GM12878 (cell line): Measurements from ENCODE around the gene SEPTIN1. TPM values are rescaled to one million over a fixed set of nuclear protein-coding genes. Genes with fewer than 3 reads are reported as not detected.

Source experiments
- ATAC-seq: fragments of 200-7000 bp; cut with Tn5 transposase; 3 replicates; pipeline ENCODE4 v1.9.1; 2020; ENCODE audit warnings: mild to moderate bottlenecking, moderate library complexity
- BruUV-seq: library from RNA; stranded (reverse); fragments of 400-500 nt; replicated peaks from 2 replicates; lab custom pipeline; 2021; lab: Mats Ljungman, UMichigan
- CTCF ChIA-PET: fragments of 300-600 bp; sonication (Branson Sonifier 250); formaldehyde crosslinking; extraction: SDS; loops from one replicate; lab custom pipeline; 2021; ENCODE audit warnings: inconsistent platforms; lab: Yijun Ruan, JAX
- POLR2A ChIA-PET: fragments of 350-600 bp; formaldehyde crosslinking; extraction: SDS; loops from one replicate; lab custom pipeline; 2021; ENCODE audit warnings: inconsistent platforms; lab: Charles Lee
- RAD21 ChIA-PET: fragments of 300-600 bp; sonication (Branson Sonifier 250); formaldehyde crosslinking; loops from one replicate; lab custom pipeline; 2023; ENCODE audit warnings: antibody characterized with exemption; ENCODE audit not compliant: unreplicated experiment; lab: Charles Lee
- SMC1A ChIA-PET: fragments of 300-600 bp; sonication (Branson Sonifier 250); formaldehyde crosslinking; loops from one replicate; lab custom pipeline; 2023; ENCODE audit not compliant: unreplicated experiment, uncharacterized antibody; lab: Charles Lee
- DNase-seq: peaks from one replicate; pipeline ENCODE4 v3.0.0-alpha.2; 2011; ENCODE audit warnings: low read depth, low spot score
- FAIRE-seq: peaks from 3 replicates; lab custom pipeline; 2011; peaks lifted over from hg19 to GRCh38; lab: Jason Lieb, UNC
- H2AFZ ChIP-seq: 2 replicates; pipeline ENCODE4 v1.6.0; 2011; ENCODE audit warnings: low read depth, low read length, control low read depth; ENCODE audit not compliant: control insufficient read depth
- H3K27ac ChIP-seq: 2 replicates; pipeline ENCODE4 v1.5.1; 2011; ENCODE audit warnings: control low read depth; ENCODE audit not compliant: control insufficient read depth, insufficient read depth
- H3K27me3 ChIP-seq, 2 experiments: replicated peaks in 1 of 2; 2 replicates each; pipeline versions ENCODE4 v1.6.0 to v1.6.1; 2011; ENCODE audit warnings: low read length in 1 of 2; ENCODE audit not compliant: control insufficient read depth in 2 of 2, insufficient read depth in 2 of 2
- H3K36me3 ChIP-seq, 2 experiments: 2 replicates each; pipeline ENCODE4 v1.5.1; 2011; ENCODE audit warnings: low read length in 1 of 2; ENCODE audit not compliant: control insufficient read depth in 2 of 2, insufficient read depth in 2 of 2
- H3K4me1 ChIP-seq: 2 replicates; pipeline ENCODE4 v1.6.1; 2011; ENCODE audit warnings: mild to moderate bottlenecking, low read length, moderate library complexity, mixed read lengths; ENCODE audit not compliant: control insufficient read depth, insufficient read depth
- H3K4me2 ChIP-seq: 2 replicates; pipeline ENCODE4 v1.6.0; 2011; ENCODE audit warnings: control low read depth; ENCODE audit not compliant: control insufficient read depth, insufficient read depth
- H3K4me3 ChIP-seq: fragments of 200-600 bp; sonication (generic); 2 replicates; pipeline ENCODE4 v1.5.1; 2016
- H3K79me2 ChIP-seq: 2 replicates; pipeline ENCODE4 v1.6.0; 2011; ENCODE audit warnings: low read length; ENCODE audit not compliant: control insufficient read depth, insufficient read depth
- H3K9ac ChIP-seq: 2 replicates; pipeline ENCODE4 v1.8.0; 2011; ENCODE audit warnings: low read length, control low read depth, mixed read lengths; ENCODE audit not compliant: control insufficient read depth, insufficient read depth
- H3K9me3 ChIP-seq: replicated peaks from 3 replicates; pipeline ENCODE4 v1.5.1; 2011; ENCODE audit warnings: mild to moderate bottlenecking, low read length; ENCODE audit not compliant: control insufficient read depth, insufficient read depth
- H4K20me1 ChIP-seq: 2 replicates; pipeline ENCODE4 v1.6.0; 2011; ENCODE audit not compliant: control insufficient read depth, insufficient read depth
- ASH2L ChIP-seq: fragments of 300-600, 200-600 bp; sonication (generic); IDR thresholded peaks from 2 replicates; pipeline ENCODE4 v1.6.1; 2017; ENCODE audit warnings: low read depth, mild to moderate bottlenecking, borderline replicate concordance
- E2F8 ChIP-seq: fragments of 450-650 bp; IDR thresholded peaks from 2 replicates; pipeline ENCODE4 v1.6.1; 2018; ENCODE audit warnings: mild to moderate bottlenecking, low read depth, moderate library complexity; ENCODE audit not compliant: partially characterized antibody
- E4F1 ChIP-seq: fragments of 450-650 bp; IDR thresholded peaks from 2 replicates; pipeline ENCODE4 v1.6.1; 2018; ENCODE audit warnings: borderline replicate concordance, mild to moderate bottlenecking; ENCODE audit not compliant: partially characterized antibody
- HSF1 ChIP-seq: fragments of 150-350 bp; IDR thresholded peaks from 2 replicates; pipeline ENCODE4 v1.6.1; 2014; ENCODE audit warnings: mild to moderate bottlenecking, low read depth, low read length
- NFXL1 ChIP-seq: fragments of 450-650 bp; IDR thresholded peaks from 2 replicates; pipeline ENCODE4 v1.6.1; 2017; ENCODE audit warnings: antibody characterized with exemption, mild to moderate bottlenecking, borderline replicate concordance
- RCOR1 ChIP-seq: conservative IDR thresholded peaks from 2 replicates; pipeline ENCODE4 v1.6.1; 2012; ENCODE audit warnings: low read depth, low read length, improper control_type of control experiment
- WGBS: methylation state at CpG from one replicate; pipeline ENCODE4 v1.1.6; 2016; ENCODE audit warnings: low lambda C conversion rate; ENCODE audit not compliant: insufficient replicate concordance, insufficient coverage; ENCODE audit errors: missing lambda C conversion rate; 5-methylcytosine and 5-hydroxymethylcytosine counted together
- in situ Hi-C: fragments of 300-500 bp; cut with MboI; formaldehyde crosslinking; loops from 9 replicates; pipeline ENCODE4 v1.14.3; 2018; ENCODE audit warnings: mixed read lengths
- intact Hi-C: fragments of 100-400 bp; cut with micrococcal nuclease; formaldehyde crosslinking; loops from one replicate; pipeline ENCODE4 v1.14.2; 2022; ENCODE audit not compliant: unreplicated experiment
- polyA plus RNA-seq, 11 experiments: library from polyadenylated mRNA; depleted of rRNA in 4 of 11; unstranded in 6 of 11; stranded (reverse) in 5 of 11; fragments of >200 nt; fragmentation: Nextera tagmentation in 4 of 11; fragmentation: Illumina TruSeq in 1 of 11; extraction: Ambion mirVana in 4 of 11; extraction: Trizol in 1 of 11; gene quantifications; 1 replicate in 1 of 11; 2 replicates in 10 of 11; pipeline versions ENCODE4 v1.2.1 to v1.2.3, GENCODE V29; 2011 to 2016; ENCODE audit warnings: inconsistent platforms in 2 of 11, missing spikeins in 2 of 11, low read depth in 1 of 11
- total RNA-seq, 4 experiments: library from RNA; depleted of rRNA in 3 of 4; stranded (reverse); fragments of >200 nt in 3 of 4; fragmentation: Illumina TruSeq in 1 of 4; extraction: Trizol in 1 of 4; gene quantifications; 2 replicates each; pipeline versions ENCODE4 v1.2.1 to v1.2.3, GENCODE V29; 2013 to 2021

Gene SEPTIN1
- total and polyA plus RNA-seq, 10 of the 15 experiments (the other 5 are each of a cell fraction or from before 2014, with no cell fraction given), result 2.8 to 153 (median 94.1) TPM

GRCh38 chr16:30366511-30366910 lies 15.8 kb downstream of the SEPTIN1 start:
- H3K79me2 ChIP-seq, result peaks cover 35% of the 10 kb centered on the region
- no peak for DNase-seq
- 87% methylated on average over 4 of the region's 4 CpGs for WGBS
- CTCF ChIA-PET, result interaction anchor here (0.7 to 9.0 kb wide), 4 partner anchors 43 to 393 kb away, joined by 3 to 70 read pairs (median 8); partner anchors contain the start of genes TAOK2, TBX6 and ZNF771
- no TSS peak for BruUV-seq
- FAIRE-seq, result no peak
- in situ Hi-C loops, result no loop called here
- peak overlapping the region; percentile 97; the same call in 1 of the 2 replicates for H3K4me3 ChIP-seq
- H3K36me3 ChIP-seq, result peaks cover 4 to 15% of the 10 kb centered on the region in 2 experiments
- TF ChIP-seq ASH2L (no peak), NFXL1 (no peak), HSF1 (no peak)
- intact Hi-C loops, result no loop called here
- no peak overlapping the region for H3K9ac ChIP-seq
- H3K4me1 ChIP-seq, result peaks cover 10% of the 10 kb centered on the region
- H3K4me2 ChIP-seq, result peak overlapping the region; percentile 17; the same call in 1 of the 2 replicates
- no peaks in the 10 kb centered on the region for H3K9me3 ChIP-seq
- no peak overlapping the region for H2AFZ ChIP-seq
- POLR2A ChIA-PET, result interaction anchor here (1.0 to 1.5 kb wide), 4 partner anchors 8 to 311 kb away, joined by 3 to 6 read pairs (median 4); no protein-coding TSS in a partner anchor
- no peak for ATAC-seq
- no peaks in the 10 kb centered on the region for H3K27me3 ChIP-seq
- H3K27ac ChIP-seq, result no peak overlapping the region
- SMC1A ChIA-PET, result interaction anchor here (0.9 to 3.5 kb wide), 6 partner anchors 10 to 71 kb away, joined by 3 to 15 read pairs (median 3); partner anchors contain the start of gene ZNF771
- RAD21 ChIA-PET, result interaction anchor here (0.7 to 1.4 kb wide), 3 partner anchors 10 to 43 kb away, joined by 3 to 5 read pairs (median 4); partner anchors contain the start of gene CD2BP2
- H4K20me1 ChIP-seq, result peaks cover 17% of the 10 kb centered on the region

- H3K79me2 ChIP-seq, result peaks cover 35% of the 10 kb centered on the region
- peaks cover 17% of the 10 kb centered on the region for H4K20me1 ChIP-seq
- in situ Hi-C loops (no loop called here), intact Hi-C loops (no loop called here)
- WGBS, result 86% methylated on average over 10 of the region's 10 CpGs
- CTCF ChIA-PET, result interaction anchor here (0.5 to 9.0 kb wide), 7 partner anchors 18 to 273 kb away, joined by 3 to 70 read pairs (median 5); partner anchors contain the start of genes SEPTIN1, TBX6 and ZNF771
- no peaks in the 10 kb centered on the region for H3K9me3 ChIP-seq
- peaks cover 6% of the 10 kb centered on the region for H3K4me1 ChIP-seq
- H3K36me3 ChIP-seq, result peaks cover 4 to 15% of the 10 kb centered on the region in 2 experiments
- H2AFZ ChIP-seq, result no peak overlapping the region
- no peaks in the 10 kb centered on the region for H3K27me3 ChIP-seq
- POLR2A ChIA-PET, result interaction anchor here (1.2 to 1.5 kb wide), 3 partner anchors 8 to 309 kb away, joined by 3 to 5 read pairs (median 3); partner anchors contain the start of gene CD2BP2
- SMC1A ChIA-PET, result interaction anchor here (1.1 to 1.6 kb wide), 4 partner anchors 9 to 45 kb away, joined by 3 to 4 read pairs (median 3); no protein-coding TSS in a partner anchor
- no peak overlapping the region for H3K27ac ChIP-seq
- ATAC-seq (no peak), DNase-seq (no peak), FAIRE-seq (no peak)
- BruUV-seq, result no TSS peak
- H3K4me2 ChIP-seq, result no peak overlapping the region
- H3K9ac ChIP-seq, result no peak overlapping the region
- H3K4me3 ChIP-seq, result no peak overlapping the region
- RAD21 ChIA-PET, result interaction anchor here (0.7 to 1.4 kb wide), 6 partner anchors 8 to 274 kb away, joined by 3 to 6 read pairs (median 4); partner anchors contain the start of genes CD2BP2 and TBX6
- TF ChIP-seq RCOR1 (no peak), E4F1 (no peak), E2F8 (no peak)
Observed at GRCh38 chr16:30365200-30365599, 17.2 kb downstream of the SEPTIN1 start.
